ENCODE results near the gene RPL14.

DNA sequence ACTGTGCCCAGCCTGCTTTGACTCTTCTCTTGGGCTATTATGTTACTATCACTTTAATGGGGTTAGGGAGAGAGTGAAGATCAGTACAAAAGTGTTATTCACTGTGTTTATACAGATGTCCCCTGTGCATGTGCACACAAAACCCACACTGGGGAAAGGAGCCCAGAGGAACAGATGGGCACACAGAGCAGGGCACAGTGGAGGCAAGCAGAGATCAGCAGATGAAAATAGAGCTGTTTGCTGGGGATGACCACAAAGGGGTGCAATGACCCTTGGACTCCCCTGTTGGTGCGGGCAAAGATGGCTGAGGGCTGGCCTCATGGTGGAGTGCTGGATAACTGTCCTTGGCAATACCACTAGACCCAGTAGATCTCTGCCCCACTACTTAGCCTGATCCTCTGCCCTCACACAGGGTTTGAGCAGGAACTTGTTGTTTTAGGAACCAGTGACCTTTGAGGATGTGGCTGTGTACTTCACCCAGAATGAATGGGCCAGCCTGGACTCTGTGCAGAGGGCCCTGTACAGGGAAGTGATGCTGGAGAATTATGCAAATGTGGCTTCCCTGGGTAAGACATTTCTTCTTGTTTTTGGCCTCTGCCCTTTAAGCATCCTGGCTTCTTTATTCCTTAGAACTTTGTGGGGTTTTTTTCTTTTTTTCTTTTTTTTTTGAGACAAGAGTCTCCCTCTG is 54.0 kb downstream of the RPL14 start:
- TF ChIP-seq, protein P1, sequence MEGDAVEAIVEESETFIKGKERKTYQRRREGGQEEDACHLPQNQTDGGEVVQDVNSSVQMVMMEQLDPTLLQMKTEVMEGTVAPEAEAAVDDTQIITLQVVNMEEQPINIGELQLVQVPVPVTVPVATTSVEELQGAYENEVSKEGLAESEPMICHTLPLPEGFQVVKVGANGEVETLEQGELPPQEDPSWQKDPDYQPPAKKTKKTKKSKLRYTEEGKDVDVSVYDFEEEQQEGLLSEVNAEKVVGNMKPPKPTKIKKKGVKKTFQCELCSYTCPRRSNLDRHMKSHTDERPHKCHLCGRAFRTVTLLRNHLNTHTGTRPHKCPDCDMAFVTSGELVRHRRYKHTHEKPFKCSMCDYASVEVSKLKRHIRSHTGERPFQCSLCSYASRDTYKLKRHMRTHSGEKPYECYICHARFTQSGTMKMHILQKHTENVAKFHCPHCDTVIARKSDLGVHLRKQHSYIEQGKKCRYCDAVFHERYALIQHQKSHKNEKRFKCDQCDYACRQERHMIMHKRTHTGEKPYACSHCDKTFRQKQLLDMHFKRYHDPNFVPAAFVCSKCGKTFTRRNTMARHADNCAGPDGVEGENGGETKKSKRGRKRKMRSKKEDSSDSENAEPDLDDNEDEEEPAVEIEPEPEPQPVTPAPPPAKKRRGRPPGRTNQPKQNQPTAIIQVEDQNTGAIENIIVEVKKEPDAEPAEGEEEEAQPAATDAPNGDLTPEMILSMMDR (IDR thresholded peaks at IDR 0.05), result no peak
- no peak for TF ChIP-seq POLR2A (IDR thresholded peaks at IDR 0.05)

Data from uterus (tissue), 2 donors.